ENCODE data around the gene CTR9. TPM values are rescaled to one million over a fixed set of nuclear protein-coding genes. Genes with fewer than 3 reads are reported as not detected.

CTR9 gene
- total RNA-seq, 1 donor from 2014 or later: 28.0 TPM

DNA sequence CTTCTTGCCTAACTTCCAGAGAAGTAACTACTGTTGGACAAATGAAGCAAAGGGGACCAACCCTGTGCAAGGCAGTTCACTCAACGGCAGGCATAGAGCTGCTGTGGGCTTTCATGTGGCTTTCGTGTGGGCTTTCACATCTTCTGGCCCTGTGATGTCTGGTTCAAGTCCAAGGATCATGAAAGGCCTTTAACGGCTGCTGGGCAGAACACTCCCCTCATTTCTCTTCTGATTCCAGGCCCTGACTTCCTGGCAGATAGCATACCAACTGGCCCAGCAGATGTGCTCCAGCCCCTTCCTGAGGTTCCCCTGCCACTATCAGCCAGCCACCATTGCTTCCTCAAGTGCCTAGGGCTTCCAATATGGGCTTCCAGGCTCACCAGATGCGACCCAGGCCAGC, 28.7 kb upstream of the CTR9 start:
- H3K9me3 Mint-ChIP-seq (ENCODE audit: unreplicated experiment): peaks cover 6% of the 10 kb centered on the region
- H3K4me1 Mint-ChIP-seq (ENCODE audit: unreplicated experiment): peaks cover 1% of the 10 kb centered on the region
- no peak overlapping the region for H3K27ac Mint-ChIP-seq (ENCODE audit: unreplicated experiment)
- DNase-seq (ENCODE audit: extremely low spot score, unreplicated experiment): no peak
- TF ChIP-seq, protein P1, sequence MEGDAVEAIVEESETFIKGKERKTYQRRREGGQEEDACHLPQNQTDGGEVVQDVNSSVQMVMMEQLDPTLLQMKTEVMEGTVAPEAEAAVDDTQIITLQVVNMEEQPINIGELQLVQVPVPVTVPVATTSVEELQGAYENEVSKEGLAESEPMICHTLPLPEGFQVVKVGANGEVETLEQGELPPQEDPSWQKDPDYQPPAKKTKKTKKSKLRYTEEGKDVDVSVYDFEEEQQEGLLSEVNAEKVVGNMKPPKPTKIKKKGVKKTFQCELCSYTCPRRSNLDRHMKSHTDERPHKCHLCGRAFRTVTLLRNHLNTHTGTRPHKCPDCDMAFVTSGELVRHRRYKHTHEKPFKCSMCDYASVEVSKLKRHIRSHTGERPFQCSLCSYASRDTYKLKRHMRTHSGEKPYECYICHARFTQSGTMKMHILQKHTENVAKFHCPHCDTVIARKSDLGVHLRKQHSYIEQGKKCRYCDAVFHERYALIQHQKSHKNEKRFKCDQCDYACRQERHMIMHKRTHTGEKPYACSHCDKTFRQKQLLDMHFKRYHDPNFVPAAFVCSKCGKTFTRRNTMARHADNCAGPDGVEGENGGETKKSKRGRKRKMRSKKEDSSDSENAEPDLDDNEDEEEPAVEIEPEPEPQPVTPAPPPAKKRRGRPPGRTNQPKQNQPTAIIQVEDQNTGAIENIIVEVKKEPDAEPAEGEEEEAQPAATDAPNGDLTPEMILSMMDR (IDR thresholded peaks at IDR 0.05): no peak
- no peaks in the 10 kb centered on the region for H3K27me3 Mint-ChIP-seq (ENCODE audit: unreplicated experiment)
- H3K4me3 Mint-ChIP-seq (ENCODE audit: unreplicated experiment): no peak overlapping the region
- no peaks in the 10 kb centered on the region for H3K36me3 Mint-ChIP-seq (ENCODE audit: unreplicated experiment)

DNA sequence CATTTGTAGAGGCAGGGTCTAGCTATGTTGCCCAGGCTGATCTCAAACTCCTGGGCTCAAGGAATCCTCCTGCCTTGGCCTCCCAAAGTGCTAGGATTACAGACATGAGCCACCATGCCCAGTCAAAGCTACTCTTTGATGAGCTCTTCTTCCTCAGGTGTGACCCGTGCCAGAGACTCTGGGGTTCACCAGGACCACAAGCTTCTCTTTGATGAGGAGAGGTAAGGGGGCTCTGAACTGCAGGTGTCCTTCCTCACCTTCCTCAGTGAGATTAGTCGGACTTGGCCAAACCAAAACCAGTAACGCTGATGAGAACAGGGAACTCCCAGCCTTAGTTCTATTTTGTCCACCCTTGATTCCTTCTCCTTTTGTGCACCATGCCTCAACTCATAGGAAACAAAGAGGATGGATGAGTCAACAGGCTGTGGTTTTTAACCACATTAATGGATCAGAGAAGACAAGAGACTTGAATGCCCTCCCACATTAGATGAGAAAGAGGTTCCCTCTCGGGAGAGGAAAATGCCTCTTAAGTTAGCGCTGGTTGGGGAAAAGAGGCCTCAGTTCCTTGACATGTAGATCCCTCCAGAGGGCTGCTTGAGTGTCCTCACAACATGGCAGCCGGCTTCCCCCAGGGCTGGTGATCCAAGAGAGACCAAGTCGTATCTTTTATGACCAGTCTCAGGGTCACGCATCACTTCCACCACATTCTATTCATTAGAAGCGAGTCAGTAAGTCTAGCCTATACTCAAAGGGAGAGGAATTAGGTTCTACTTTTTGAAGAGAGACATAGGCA, 25.7 kb upstream of the CTR9 start:
- H3K27me3 Mint-ChIP-seq (ENCODE audit: unreplicated experiment): no peaks in the 10 kb centered on the region
- H3K27ac Mint-ChIP-seq (ENCODE audit: unreplicated experiment): no peak overlapping the region
- no peaks in the 10 kb centered on the region for H3K36me3 Mint-ChIP-seq (ENCODE audit: unreplicated experiment)
- H3K4me1 Mint-ChIP-seq (ENCODE audit: unreplicated experiment): peaks cover 6% of the 10 kb centered on the region
- no peak for DNase-seq (ENCODE audit: extremely low spot score, unreplicated experiment)
- TF ChIP-seq, protein P1 (IDR thresholded peaks at IDR 0.05): no peak
- no peak overlapping the region for H3K4me3 Mint-ChIP-seq (ENCODE audit: unreplicated experiment)
- peaks cover 6% of the 10 kb centered on the region for H3K9me3 Mint-ChIP-seq (ENCODE audit: unreplicated experiment)

DNA sequence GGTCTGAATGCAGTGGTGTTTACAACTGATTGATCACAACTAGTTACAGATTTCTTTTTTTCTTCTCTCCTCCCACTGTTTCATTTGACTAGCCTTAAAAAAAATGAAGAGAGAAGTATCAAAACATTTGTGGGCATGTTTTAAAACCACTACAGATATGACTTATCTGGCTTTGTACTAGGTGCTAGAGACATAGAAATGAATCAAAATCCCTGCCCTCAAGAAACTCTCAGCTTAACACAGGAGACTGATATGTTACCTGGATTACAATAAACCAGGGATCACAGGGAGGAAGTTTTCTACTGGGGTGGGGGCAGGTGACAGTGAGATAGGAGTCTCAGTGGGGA, 25.2 kb upstream of the CTR9 start:
- no peak for DNase-seq (ENCODE audit: extremely low spot score, unreplicated experiment)
- Mint-ChIP-seq H3K4me1 (ENCODE audit: unreplicated experiment) (peaks cover 6% of the 10 kb centered on the region), H3K27ac (ENCODE audit: unreplicated experiment) (no peak overlapping the region), H3K9me3 (ENCODE audit: unreplicated experiment) (peaks cover 6% of the 10 kb centered on the region), H3K27me3 (ENCODE audit: unreplicated experiment) (no peaks in the 10 kb centered on the region), H3K36me3 (ENCODE audit: unreplicated experiment) (no peaks in the 10 kb centered on the region), H3K4me3 (ENCODE audit: unreplicated experiment) (no peak overlapping the region)
- TF ChIP-seq, protein P1 (IDR thresholded peaks at IDR 0.05): no peak

DNA sequence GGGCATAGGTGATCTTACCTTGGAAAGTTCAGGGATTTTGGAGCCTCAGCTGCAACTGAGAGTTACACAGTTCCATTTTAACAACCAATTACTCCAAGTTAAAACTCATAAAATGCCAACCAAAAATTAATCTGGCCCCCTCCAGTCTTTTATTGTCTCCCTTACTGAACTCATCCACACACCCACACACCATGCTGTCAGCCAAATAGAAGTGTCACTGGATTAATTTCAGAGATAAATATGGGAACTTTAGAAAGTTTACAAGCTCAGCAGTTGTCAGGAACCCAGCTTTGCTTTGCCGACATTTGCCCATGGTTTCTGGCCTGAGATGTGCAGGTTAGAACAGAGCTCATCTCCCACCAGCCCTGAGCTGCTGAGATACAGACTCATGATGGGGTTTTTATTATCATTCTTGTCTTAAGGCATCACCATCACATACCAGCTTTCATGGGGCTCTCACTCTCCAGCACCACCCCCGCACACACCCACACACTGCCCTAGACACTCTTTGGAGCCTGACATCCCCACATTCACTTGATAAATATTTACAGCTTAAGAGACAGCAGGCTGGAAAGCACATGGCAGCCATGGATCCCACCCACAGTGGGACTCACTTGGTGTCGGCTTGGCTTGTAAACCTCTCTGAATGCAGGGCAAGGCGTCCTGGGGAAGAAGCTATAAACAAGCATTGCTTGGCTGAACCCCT, 23.7 kb upstream of the CTR9 start:
- TF ChIP-seq, protein P1 (IDR thresholded peaks at IDR 0.05): no peak
- DNase-seq (ENCODE audit: extremely low spot score, unreplicated experiment): no peak
- Mint-ChIP-seq H3K27me3 (ENCODE audit: unreplicated experiment) (no peaks in the 10 kb centered on the region), H3K36me3 (ENCODE audit: unreplicated experiment) (no peaks in the 10 kb centered on the region), H3K4me1 (ENCODE audit: unreplicated experiment) (peaks cover 6% of the 10 kb centered on the region), H3K27ac (ENCODE audit: unreplicated experiment) (peak overlapping the region; percentile 43), H3K9me3 (ENCODE audit: unreplicated experiment) (peaks cover 6% of the 10 kb centered on the region), H3K4me3 (ENCODE audit: unreplicated experiment) (no peak overlapping the region)

DNA sequence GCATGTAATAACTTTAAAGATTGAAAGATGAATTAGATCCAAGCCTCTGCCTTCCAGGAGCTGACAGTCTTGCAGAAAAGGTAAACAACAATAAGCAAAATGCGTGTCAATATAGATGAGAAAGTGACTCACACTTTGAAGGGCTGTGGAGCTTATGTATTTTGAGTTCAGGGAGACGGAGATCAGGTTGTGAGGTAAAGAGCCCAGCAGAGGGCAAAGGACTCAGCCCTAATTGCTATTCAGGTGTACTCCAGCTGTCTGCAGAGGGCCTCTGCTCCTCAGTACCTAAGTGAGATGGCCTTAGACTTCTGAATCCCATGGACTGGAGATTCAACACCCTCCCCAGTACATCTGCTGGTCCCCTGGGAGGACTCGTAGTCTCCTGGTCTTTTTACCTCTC, 22.9 kb upstream of the CTR9 start:
- H3K27ac Mint-ChIP-seq (ENCODE audit: unreplicated experiment): no peak overlapping the region
- H3K4me3 Mint-ChIP-seq (ENCODE audit: unreplicated experiment): no peak overlapping the region
- peaks cover 6% of the 10 kb centered on the region for H3K4me1 Mint-ChIP-seq (ENCODE audit: unreplicated experiment)
- no peak for DNase-seq (ENCODE audit: extremely low spot score, unreplicated experiment)
- H3K9me3 Mint-ChIP-seq (ENCODE audit: unreplicated experiment): peaks cover 6% of the 10 kb centered on the region
- TF ChIP-seq, protein P1 (IDR thresholded peaks at IDR 0.05): no peak
- H3K36me3 Mint-ChIP-seq (ENCODE audit: unreplicated experiment): no peaks in the 10 kb centered on the region
- no peaks in the 10 kb centered on the region for H3K27me3 Mint-ChIP-seq (ENCODE audit: unreplicated experiment)
